Esophagus squamous epithelium (tissue), 5 donors: ENCODE results near the gene SATB2. TPM values are rescaled to one million over a fixed set of nuclear protein-coding genes. Genes with fewer than 3 reads are reported as not detected.

Experiments
- DNase-seq: peaks from one replicate; lab custom pipeline; 2025; lab: John Stamatoyannopoulos, UW
- H3K27ac ChIP-seq, 4 donors: fragments of 200-600 bp; sonication (generic); one replicate each; pipeline ENCODE4 v1.5.1; 2016 to 2019; ENCODE audit warnings: mild to moderate bottlenecking in 1 of 4
- H3K27me3 ChIP-seq, 4 donors: fragments of 200-600 bp; sonication (generic); 1 replicate in 3 of 4; 2 replicates in 1 of 4; pipeline versions ENCODE4 v1.5.1 to v1.6.0; 2017 to 2021; ENCODE audit warnings: antibody characterized with exemption in 1 of 4
- H3K36me3 ChIP-seq, 3 donors: fragments of 200-600 bp; sonication (generic); one replicate each; pipeline ENCODE4 v1.5.1; 2016 to 2019
- H3K4me1 ChIP-seq, 3 donors: fragments of 200-600 bp; sonication (generic); one replicate each; pipeline ENCODE4 v1.5.1; 2017 to 2019
- H3K4me3 ChIP-seq, 4 donors: fragments of 200-600 bp; sonication (generic); 1 replicate in 3 of 4; 2 replicates in 1 of 4; pipeline ENCODE4 v1.5.1; 2016 to 2019; ENCODE audit warnings: mild to moderate bottlenecking in 2 of 4, moderate library complexity in 1 of 4
- H3K9me3 ChIP-seq, 3 donors: fragments of 200-600 bp; sonication (generic); one replicate each; pipeline ENCODE4 v1.5.1; 2016 to 2019
- POLR2A ChIP-seq, 4 donors: fragments of 450-650 bp; IDR thresholded peaks; one replicate each; pipeline ENCODE4 v1.6.1; 2017; ENCODE audit warnings: antibody characterized with exemption in 4 of 4, mild to moderate bottlenecking in 4 of 4, moderate library complexity in 3 of 4
- WGBS, 2 donors: methylation state at CpG; one replicate each; pipeline ENCODE4 v1.1.5; 2018; 5-methylcytosine and 5-hydroxymethylcytosine counted together
- intact Hi-C: fragments of 100-400 bp; cut with DNase I; formaldehyde crosslinking; loops from one replicate; pipeline ENCODE4 v1.15.0; 2022
- total RNA-seq, 4 donors: library from RNA; depleted of rRNA; stranded (reverse); fragments of >200 nt; gene quantifications; one replicate each; pipeline ENCODE4 v1.1.0, GENCODE V29; 2016
- TF ChIP-seq, protein P1 (sequence below), 6 experiments: fragments of 450-650 bp in 4 of 6; fragments of 200-600 bp in 2 of 6; sonication (generic) in 2 of 6; IDR thresholded peaks; one replicate each; pipeline ENCODE4 v1.5.1; 2016 to 2019; ENCODE audit warnings: antibody characterized with exemption in 6 of 6, mild to moderate bottlenecking in 4 of 6, moderate library complexity in 4 of 6
- donor health status: DM: yes; HTN: yes; CAD: no.

SATB2 gene
- total RNA-seq, 4 donors from 2014 or later = 0.87 to 1.1 (median 0.92) TPM

DNA sequence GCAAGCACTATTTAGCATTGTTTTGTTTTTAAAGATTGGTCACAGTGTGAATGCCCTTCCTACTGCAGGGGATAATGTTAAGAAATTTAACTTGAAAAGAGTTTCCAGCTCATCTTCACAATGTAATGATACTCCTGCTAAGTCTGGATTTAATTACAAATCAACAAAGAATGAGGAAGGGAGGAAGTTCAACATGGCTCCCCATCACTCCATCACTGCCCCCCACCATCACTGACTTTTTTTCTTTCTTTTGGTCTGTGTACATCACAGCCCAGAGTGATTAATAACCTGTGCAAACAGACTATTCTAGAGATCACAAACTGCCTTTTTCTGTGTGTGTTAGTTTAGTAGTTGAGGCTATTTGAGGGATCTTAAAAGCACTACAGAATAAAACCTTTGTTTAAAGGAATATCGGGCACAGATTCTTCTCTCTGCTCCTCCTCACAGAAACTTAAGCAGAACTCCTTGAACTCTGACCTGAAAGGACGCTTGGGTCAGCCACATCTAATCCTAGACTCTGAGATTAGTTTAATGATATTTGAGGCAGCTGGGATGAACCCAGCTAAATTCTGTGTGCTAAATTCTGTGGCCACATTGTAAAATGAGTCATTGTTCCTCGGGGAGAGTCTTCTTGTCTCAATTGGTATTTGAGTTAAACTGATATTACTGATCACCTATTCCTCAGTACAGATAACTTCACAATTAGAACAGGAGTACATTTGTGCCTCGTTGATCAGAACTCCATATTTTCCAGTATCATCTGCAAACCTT is 47.8 kb downstream of the SATB2 start:
- H3K36me3 ChIP-seq = no peaks in the 10 kb centered on the region
- WGBS, 2 donors = 31 to 45% methylated on average over 4 of the region's 4 CpGs
- intact Hi-C loops = no loop called here

DNA sequence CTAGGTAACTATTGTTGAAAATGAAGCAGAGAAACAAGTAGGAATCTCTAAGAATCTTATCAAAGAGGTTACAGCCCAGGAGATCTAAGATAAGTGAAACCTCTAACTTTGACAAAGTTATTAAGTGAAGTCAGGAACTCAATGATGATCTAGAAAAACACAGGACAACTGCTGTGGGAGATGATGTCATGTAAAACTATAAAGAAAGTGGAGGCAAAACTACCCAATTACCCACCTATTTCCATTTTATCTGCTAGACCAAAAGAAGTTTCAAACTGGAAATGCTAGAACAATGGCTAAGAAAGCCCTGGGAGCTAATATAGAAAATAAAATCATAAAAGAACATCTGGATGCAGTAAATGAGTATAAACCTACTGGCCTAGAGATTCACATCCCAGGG is 50.3 kb downstream of the SATB2 start:
- Histone ChIP-seq H3K4me1 (no peaks in the 10 kb centered on the region), H3K4me3 (no peak overlapping the region), H3K9me3 (no peaks in the 10 kb centered on the region), H3K27me3 (no peaks in the 10 kb centered on the region), H3K36me3 (no peaks in the 10 kb centered on the region), H3K27ac (no peak overlapping the region)
- no peak for DNase-seq
- intact Hi-C loops = no loop called here
- TF ChIP-seq, protein P1, sequence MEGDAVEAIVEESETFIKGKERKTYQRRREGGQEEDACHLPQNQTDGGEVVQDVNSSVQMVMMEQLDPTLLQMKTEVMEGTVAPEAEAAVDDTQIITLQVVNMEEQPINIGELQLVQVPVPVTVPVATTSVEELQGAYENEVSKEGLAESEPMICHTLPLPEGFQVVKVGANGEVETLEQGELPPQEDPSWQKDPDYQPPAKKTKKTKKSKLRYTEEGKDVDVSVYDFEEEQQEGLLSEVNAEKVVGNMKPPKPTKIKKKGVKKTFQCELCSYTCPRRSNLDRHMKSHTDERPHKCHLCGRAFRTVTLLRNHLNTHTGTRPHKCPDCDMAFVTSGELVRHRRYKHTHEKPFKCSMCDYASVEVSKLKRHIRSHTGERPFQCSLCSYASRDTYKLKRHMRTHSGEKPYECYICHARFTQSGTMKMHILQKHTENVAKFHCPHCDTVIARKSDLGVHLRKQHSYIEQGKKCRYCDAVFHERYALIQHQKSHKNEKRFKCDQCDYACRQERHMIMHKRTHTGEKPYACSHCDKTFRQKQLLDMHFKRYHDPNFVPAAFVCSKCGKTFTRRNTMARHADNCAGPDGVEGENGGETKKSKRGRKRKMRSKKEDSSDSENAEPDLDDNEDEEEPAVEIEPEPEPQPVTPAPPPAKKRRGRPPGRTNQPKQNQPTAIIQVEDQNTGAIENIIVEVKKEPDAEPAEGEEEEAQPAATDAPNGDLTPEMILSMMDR (IDR thresholded peaks at IDR 0.05) = no peak
- no peak for TF ChIP-seq POLR2A (IDR thresholded peaks at IDR 0.05)

More for the DNA sequence above, 47.8 kb downstream of the SATB2 start:
- H3K4me1 ChIP-seq = no peaks in the 10 kb centered on the region
- TF ChIP-seq, protein P1 (IDR thresholded peaks at IDR 0.05) = no peak
- no peak for TF ChIP-seq POLR2A (IDR thresholded peaks at IDR 0.05)
- no peak for DNase-seq
- no peaks in the 10 kb centered on the region for H3K27me3 ChIP-seq
- H3K27ac ChIP-seq = no peak overlapping the region
- no peak overlapping the region for H3K4me3 ChIP-seq
- H3K9me3 ChIP-seq = no peaks in the 10 kb centered on the region

DNA sequence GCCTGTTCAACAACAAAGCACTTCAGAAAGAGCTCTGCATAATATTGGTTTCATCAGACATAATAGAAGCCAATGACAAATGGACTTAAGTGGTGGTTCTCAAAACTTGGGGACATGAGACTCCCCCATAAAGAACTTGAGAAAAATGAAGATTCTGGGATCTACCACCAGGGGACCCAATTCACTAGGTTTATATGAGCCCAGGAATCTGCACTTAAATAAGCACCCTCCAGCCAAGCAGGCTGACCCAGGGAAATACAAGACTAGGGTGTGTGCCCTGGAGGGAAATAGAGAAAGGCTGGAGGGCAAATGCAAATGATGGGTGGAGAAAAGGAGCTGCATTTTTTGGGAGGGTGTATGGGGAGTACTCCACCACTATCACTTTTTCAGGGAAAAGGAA is 52.5 kb downstream of the SATB2 start:
- DNase-seq = no peak
- intact Hi-C loops = no loop called here
- H3K27me3 ChIP-seq = no peaks in the 10 kb centered on the region
- no peaks in the 10 kb centered on the region for H3K4me1 ChIP-seq
- no peaks in the 10 kb centered on the region for H3K9me3 ChIP-seq
- TF ChIP-seq POLR2A (IDR thresholded peaks at IDR 0.05) = no peak
- TF ChIP-seq, protein P1 (IDR thresholded peaks at IDR 0.05) = peak in 1 of 6 experiments; percentile 5
- H3K27ac ChIP-seq = no peak overlapping the region
- no peak overlapping the region for H3K4me3 ChIP-seq
- H3K36me3 ChIP-seq = no peaks in the 10 kb centered on the region

DNA sequence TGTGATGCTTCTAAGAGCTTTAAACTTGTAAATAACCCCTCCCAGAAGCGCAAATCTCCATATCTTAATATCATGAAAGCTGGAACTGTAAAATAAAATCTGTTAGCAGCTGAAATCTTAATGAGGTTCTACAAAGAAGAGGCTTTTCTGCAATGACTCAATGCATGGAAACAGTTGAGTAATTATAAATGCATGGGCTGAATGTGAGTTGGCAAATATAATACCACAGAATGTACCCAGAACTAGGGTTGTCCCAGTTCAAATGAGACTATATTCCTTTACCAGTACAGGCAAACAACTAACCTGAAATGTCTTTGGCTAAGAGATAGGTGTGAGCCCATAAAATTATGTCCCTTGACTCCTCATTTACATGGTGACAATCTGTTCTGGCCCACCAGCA is 52.9 kb downstream of the SATB2 start:
- intact Hi-C loops = no loop called here
- no peaks in the 10 kb centered on the region for H3K4me1 ChIP-seq

DNA sequence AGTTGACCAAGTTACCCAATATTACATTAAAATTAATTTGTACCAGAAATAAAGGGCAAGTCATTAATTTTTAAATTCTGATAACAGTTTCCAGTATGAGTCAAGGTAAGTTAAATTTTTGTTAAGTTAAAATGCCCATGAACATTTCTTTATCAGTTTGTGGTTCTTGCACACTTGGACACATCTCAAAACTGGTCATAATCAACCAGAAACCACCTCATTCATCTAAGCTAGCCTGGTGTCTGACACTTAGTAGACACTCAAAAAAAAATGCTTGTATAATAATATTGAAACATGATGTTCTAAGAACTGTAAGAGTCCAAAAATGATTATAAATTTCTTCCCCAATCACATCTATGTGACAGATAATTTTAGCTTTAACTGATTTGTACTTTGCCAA is 62.4 kb downstream of the SATB2 start:
- Histone ChIP-seq H3K36me3 (no peaks in the 10 kb centered on the region), H3K27me3 (no peaks in the 10 kb centered on the region), H3K4me3 (no peak overlapping the region), H3K27ac (no peak overlapping the region), H3K4me1 (no peaks in the 10 kb centered on the region), H3K9me3 (no peaks in the 10 kb centered on the region)
- intact Hi-C loops = no loop called here
- DNase-seq = no peak
- TF ChIP-seq, protein P1 (IDR thresholded peaks at IDR 0.05) = no peak

More for the DNA sequence above, 52.9 kb downstream of the SATB2 start:
- no peaks in the 10 kb centered on the region for H3K9me3 ChIP-seq
- H3K27ac ChIP-seq = no peak overlapping the region
- no peaks in the 10 kb centered on the region for H3K36me3 ChIP-seq
- H3K27me3 ChIP-seq = no peaks in the 10 kb centered on the region
- no peak overlapping the region for H3K4me3 ChIP-seq
- TF ChIP-seq POLR2A (IDR thresholded peaks at IDR 0.05) = no peak
- 82 to 86% methylated on average over 1 of the region's 1 CpG for WGBS, 2 donors
- DNase-seq = no peak
